HG02678 (cell line): ENCODE results near the gene LARGE1.

Experiments
- ATAC-seq: cut with Tn5 transposase; IDR thresholded peaks from one replicate; pipeline ENCODE4 v1.9.1; 2021; ENCODE audit warnings: mild to moderate bottlenecking, moderate library complexity; ENCODE audit not compliant: unreplicated experiment

The LARGE1 gene

GRCh38 chr22:33459137-33459536 lies 461.1 kb downstream of the LARGE1 start:
- ATAC-seq: no peak

- no peak for ATAC-seq
Observed at GRCh38 chr22:33456511-33456910, 463.8 kb downstream of the LARGE1 start.

- no peak for ATAC-seq
Observed at GRCh38 chr22:33455036-33455435, 465.2 kb downstream of the LARGE1 start.

- ATAC-seq: no peak
Observed at GRCh38 chr22:33451866-33452469, 468.3 kb downstream of the LARGE1 start.

- ATAC-seq: no peak
Observed at GRCh38 chr22:33450756-33451155, 469.5 kb downstream of the LARGE1 start.

- ATAC-seq: no peak
Observed at GRCh38 chr22:33447733-33448132, 472.5 kb downstream of the LARGE1 start.

GRCh38 chr22:33443683-33444082 lies 476.6 kb downstream of the LARGE1 start:
- no peak for ATAC-seq

GRCh38 chr22:33440756-33441155 lies 479.5 kb downstream of the LARGE1 start:
- ATAC-seq: no peak

GRCh38 chr22:33438273-33438672 lies 482.0 kb downstream of the LARGE1 start:
- no peak for ATAC-seq

GRCh38 chr22:33431300-33431699 lies 489.0 kb downstream of the LARGE1 start:
- no peak for ATAC-seq

GRCh38 chr22:33429281-33429680 lies 491.0 kb downstream of the LARGE1 start:
- no peak for ATAC-seq

GRCh38 chr22:33427461-33427860 lies 492.8 kb downstream of the LARGE1 start:
- ATAC-seq: no peak

- no peak for ATAC-seq
Observed at GRCh38 chr22:33426451-33426850, 493.8 kb downstream of the LARGE1 start.

GRCh38 chr22:33421859-33422258 lies 498.4 kb downstream of the LARGE1 start:
- ATAC-seq: no peak

GRCh38 chr22:33418484-33418883 lies 501.8 kb downstream of the LARGE1 start:
- no peak for ATAC-seq

- no peak for ATAC-seq
Observed at GRCh38 chr22:33415401-33415800, 504.9 kb downstream of the LARGE1 start.

- no peak for ATAC-seq
Observed at GRCh38 chr22:33409079-33409478, 511.2 kb downstream of the LARGE1 start.

- no peak for ATAC-seq
Observed at GRCh38 chr22:33405194-33405593, 515.1 kb downstream of the LARGE1 start.

GRCh38 chr22:33404723-33405122 lies 515.6 kb downstream of the LARGE1 start:
- no peak for ATAC-seq

- no peak for ATAC-seq
Observed at GRCh38 chr22:33402325-33402724, 518.0 kb downstream of the LARGE1 start.

- no peak for ATAC-seq
Observed at GRCh38 chr22:33401291-33401690, 519.0 kb downstream of the LARGE1 start.

GRCh38 chr22:33400891-33401290 lies 519.4 kb downstream of the LARGE1 start:
- no peak for ATAC-seq

- ATAC-seq: no peak
Observed at GRCh38 chr22:33400061-33400840, 520.0 kb downstream of the LARGE1 start.
